Stimulated activated naive CD8-positive, alpha-beta T cell treated with anti-CD3 and anti-CD28 coated beads, Interleukin-15, amount 100 ng/mL, for 72 hours (primary cell): ENCODE results near the gene LOC128125822.
"Not testable (repeated sequence)": the region's sequence is repeated elsewhere in the genome, so short reads cannot be mapped to it uniquely, and the experiment has no call there.

ENCODE experiments used
- ATAC-seq: fragments of 150-1000 bp; cut with Tn5 transposase; 2 replicates; pipeline ENCODE4 v1.10.0; 2021; ENCODE audit warnings: mild to moderate bottlenecking, moderate library complexity
- DNase-seq, 2 donors: peaks; one replicate each; pipeline ENCODE4 v3.0.0; 2021 to 2022
- H3K27ac Mint-ChIP-seq, 2 donors: one replicate each; pipeline ENCODE4 v1.8.0; 2022; ENCODE audit warnings: mild to moderate bottlenecking in 2 of 2, mixed read lengths in 2 of 2, moderate library complexity in 2 of 2
- H3K27me3 Mint-ChIP-seq: one replicate; pipeline ENCODE4 v1.8.0; 2022; ENCODE audit warnings: mixed read lengths
- H3K4me1 Mint-ChIP-seq: one replicate; pipeline ENCODE4 v1.8.0; 2022; ENCODE audit warnings: mild to moderate bottlenecking, mixed read lengths
- H3K4me3 Mint-ChIP-seq, 2 donors: one replicate each; pipeline ENCODE4 v1.8.0; 2022; ENCODE audit warnings: mild to moderate bottlenecking in 2 of 2, mixed read lengths in 2 of 2, moderate library complexity in 1 of 2
- H3K9me3 Mint-ChIP-seq, 2 donors: one replicate each; pipeline ENCODE4 v1.8.0; 2022; ENCODE audit warnings: mixed read lengths in 2 of 2

The LOC128125822 gene

GRCh38 chr6:63572044-63572746 lies at the start of gene LOC128125822, which contains the start of gene PTP4A1:
TSS of gene LOC128125822 (plus strand) at chr6:63572480.
TSS of gene PTP4A1 (plus strand) at chr6:63572480. CDS start at chr6:63576881, 4,401 bp downstream.
- ATAC-seq (peak; percentile 94), DNase-seq (peak; percentile 94 to 97)
- Mint-ChIP-seq H3K4me1 (peaks cover 18% of the 10 kb centered on the region), H3K9me3 (no peaks in the 10 kb centered on the region), H3K4me3 (peak within 1 kb of the TSS; percentile 95), H3K27me3 (no peaks in the 10 kb centered on the region), H3K27ac (peak within 1 kb of the TSS; percentile 96 to 97)

GRCh38 chr6:63522911-63523287 lies 49.4 kb upstream of the LOC128125822 start:
- not testable (repeated sequence) for ATAC-seq, H3K27me3 Mint-ChIP-seq, H3K4me1 Mint-ChIP-seq, DNase-seq, H3K9me3 Mint-ChIP-seq, H3K4me3 Mint-ChIP-seq
- peak overlapping the region in 1 of 2 donors; percentile 65 for H3K27ac Mint-ChIP-seq

DNA sequence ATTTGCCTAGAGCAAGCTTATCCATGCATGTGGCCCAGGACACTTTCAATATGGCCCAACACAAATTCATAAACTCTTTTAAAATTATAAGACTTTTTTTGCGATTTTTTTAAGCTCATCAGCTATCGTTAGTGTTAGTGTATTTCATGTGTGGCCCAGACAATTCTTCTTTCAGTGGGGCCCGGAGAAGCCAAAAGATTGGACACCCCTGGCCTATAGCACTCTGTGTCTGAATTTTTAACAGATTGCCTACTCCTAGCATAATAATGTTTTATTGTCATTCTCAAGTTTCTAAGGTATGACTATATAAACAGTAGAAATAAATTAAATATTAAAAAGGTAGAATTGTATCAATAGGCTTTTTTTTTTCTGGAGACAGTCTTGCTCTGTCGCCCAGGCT lies 48.6 kb upstream of the LOC128125822 start:
- Mint-ChIP-seq H3K9me3 (no peaks in the 10 kb centered on the region), H3K4me1 (peaks cover 11% of the 10 kb centered on the region), H3K27me3 (no peaks in the 10 kb centered on the region), H3K4me3 (no peak overlapping the region), H3K27ac (no peak overlapping the region)
- no peak for DNase-seq
- no peak for ATAC-seq

DNA sequence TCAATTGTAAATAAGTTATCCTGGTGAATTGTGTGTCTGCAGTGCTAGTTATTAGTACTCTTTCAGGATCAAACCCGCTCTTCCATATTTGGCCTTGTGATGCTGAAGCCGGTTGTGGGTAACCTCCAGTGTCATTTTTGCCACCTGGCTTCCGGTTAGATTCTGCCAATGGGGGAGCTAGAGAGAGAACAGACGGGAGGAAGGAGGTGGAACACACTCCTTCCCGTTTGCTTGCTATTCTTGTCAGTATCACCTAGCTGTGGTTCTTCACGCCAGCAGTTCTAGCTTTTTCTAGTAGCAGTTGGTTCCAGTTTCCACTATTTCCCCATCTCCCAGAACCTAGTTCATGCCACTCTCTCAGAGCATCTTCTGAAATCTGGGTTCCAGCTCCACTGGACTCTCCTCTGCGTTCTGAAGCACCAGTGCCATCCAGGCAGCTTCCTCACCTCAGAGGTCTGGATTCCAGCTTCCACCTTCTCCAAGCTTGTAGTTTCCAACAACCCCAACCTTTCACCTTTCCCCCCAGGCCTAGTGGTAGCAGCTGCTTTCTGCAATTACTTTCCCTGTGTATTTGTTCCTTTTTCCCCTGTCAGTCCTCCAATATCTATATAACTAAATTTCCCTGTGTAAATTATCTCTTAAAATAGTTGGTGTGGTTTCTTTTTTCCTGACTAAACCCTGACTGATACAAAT lies 46.9 kb upstream of the LOC128125822 start:
- no peaks in the 10 kb centered on the region for H3K27me3 Mint-ChIP-seq
- DNase-seq (no peak), ATAC-seq (no peak)
- H3K27ac Mint-ChIP-seq = no peak overlapping the region
- no peak overlapping the region for H3K4me3 Mint-ChIP-seq
- H3K9me3 Mint-ChIP-seq = no peaks in the 10 kb centered on the region
- peaks cover 18% of the 10 kb centered on the region for H3K4me1 Mint-ChIP-seq

GRCh38 chr6:63526931-63527330 lies 45.3 kb upstream of the LOC128125822 start:
- Mint-ChIP-seq H3K27me3 (no peaks in the 10 kb centered on the region), H3K4me1 (peaks cover 18% of the 10 kb centered on the region), H3K27ac (no peak overlapping the region), H3K4me3 (no peak overlapping the region), H3K9me3 (no peaks in the 10 kb centered on the region)
- no peak for DNase-seq
- ATAC-seq = no peak

DNA sequence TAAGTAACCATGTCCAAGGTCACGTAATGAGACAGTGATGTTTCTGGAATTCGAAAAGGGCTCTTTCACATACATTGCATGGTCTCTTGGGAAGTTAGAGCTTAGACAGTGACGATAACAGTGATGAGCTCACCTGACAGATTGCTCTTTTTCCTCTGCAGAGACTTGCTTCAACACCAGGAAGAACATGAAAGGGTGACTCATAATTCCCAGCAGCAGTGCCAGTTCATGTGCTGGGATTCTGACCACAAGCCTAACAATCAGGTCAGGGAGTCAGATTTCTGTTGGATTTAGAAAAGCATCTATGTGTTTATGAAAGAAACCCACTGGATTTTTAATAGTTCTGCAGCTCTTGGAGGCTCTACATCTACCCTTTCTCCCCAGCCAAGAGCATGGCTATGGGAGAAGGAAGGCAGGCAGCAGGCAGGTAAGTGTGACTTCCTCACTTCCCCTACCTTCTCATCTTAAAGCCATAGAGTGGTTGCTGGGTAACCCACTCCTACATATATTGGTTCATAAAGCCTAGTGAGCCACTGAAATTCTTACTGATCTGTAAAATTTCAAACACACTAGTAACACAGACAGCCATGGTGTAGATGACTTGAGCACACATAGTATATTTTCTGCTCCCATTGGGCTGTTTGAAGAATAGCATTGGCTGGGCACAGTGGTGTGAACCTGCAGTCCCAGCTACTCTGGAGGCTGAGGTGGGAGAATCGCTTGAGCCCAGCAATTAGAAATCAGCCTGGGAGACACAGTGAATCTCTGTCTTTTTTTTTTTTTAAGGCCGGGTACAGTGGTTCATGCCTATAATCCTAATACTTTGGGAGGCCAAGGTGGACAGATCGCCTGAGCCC lies 44.4 kb upstream of the LOC128125822 start:
- no peak for DNase-seq
- Mint-ChIP-seq H3K27me3 (no peaks in the 10 kb centered on the region), H3K4me1 (peaks cover 18% of the 10 kb centered on the region), H3K4me3 (no peak overlapping the region), H3K27ac (no peak overlapping the region), H3K9me3 (no peaks in the 10 kb centered on the region)
- ATAC-seq = no peak

GRCh38 chr6:63529498-63529897 lies 42.8 kb upstream of the LOC128125822 start:
- Mint-ChIP-seq H3K4me3 (peak overlapping the region; percentile 64 to 72), H3K27ac (no peak overlapping the region), H3K27me3 (no peaks in the 10 kb centered on the region), H3K4me1 (peaks cover 18% of the 10 kb centered on the region), H3K9me3 (no peaks in the 10 kb centered on the region)
- DNase-seq (no peak), ATAC-seq (peak; percentile 82)

GRCh38 chr6:63530182-63530581 lies 42.1 kb upstream of the LOC128125822 start:
- no peaks in the 10 kb centered on the region for H3K27me3 Mint-ChIP-seq
- no peak overlapping the region for H3K4me3 Mint-ChIP-seq
- ATAC-seq (no peak), DNase-seq (no peak)
- no peaks in the 10 kb centered on the region for H3K9me3 Mint-ChIP-seq
- H3K27ac Mint-ChIP-seq = no peak overlapping the region
- peaks cover 17% of the 10 kb centered on the region for H3K4me1 Mint-ChIP-seq

- H3K4me1 Mint-ChIP-seq = peaks cover 11% of the 10 kb centered on the region
- DNase-seq (no peak), ATAC-seq (no peak)
- H3K27ac Mint-ChIP-seq = no peak overlapping the region
- H3K27me3 Mint-ChIP-seq = no peaks in the 10 kb centered on the region
- no peaks in the 10 kb centered on the region for H3K9me3 Mint-ChIP-seq
- no peak overlapping the region for H3K4me3 Mint-ChIP-seq
Measured at GRCh38 chr6:63530991-63531390, 41.3 kb upstream of the LOC128125822 start.

DNA sequence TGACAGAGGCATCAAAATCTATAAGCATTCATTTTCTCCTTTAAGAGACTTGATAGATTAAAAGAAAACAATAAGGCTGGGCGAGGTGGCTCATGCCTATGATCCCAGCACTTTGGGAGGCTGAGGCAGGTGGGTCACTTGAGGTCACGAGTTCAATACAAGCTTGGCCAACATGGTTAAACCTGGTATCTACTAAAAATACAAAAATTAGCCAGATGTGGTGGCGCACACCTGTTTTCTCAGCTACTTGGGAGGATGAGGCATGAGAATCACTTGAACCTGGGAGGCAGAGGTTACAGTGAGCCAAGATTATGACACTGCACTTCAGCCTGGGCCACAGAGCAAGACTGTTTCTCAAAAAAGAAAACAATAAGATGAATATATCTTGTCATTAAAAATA lies 39.3 kb upstream of the LOC128125822 start:
- Mint-ChIP-seq H3K27me3 (no peaks in the 10 kb centered on the region), H3K27ac (no peak overlapping the region), H3K9me3 (no peaks in the 10 kb centered on the region), H3K4me1 (peaks cover 11% of the 10 kb centered on the region), H3K4me3 (no peak overlapping the region)
- DNase-seq (no peak), ATAC-seq (no peak)

DNA sequence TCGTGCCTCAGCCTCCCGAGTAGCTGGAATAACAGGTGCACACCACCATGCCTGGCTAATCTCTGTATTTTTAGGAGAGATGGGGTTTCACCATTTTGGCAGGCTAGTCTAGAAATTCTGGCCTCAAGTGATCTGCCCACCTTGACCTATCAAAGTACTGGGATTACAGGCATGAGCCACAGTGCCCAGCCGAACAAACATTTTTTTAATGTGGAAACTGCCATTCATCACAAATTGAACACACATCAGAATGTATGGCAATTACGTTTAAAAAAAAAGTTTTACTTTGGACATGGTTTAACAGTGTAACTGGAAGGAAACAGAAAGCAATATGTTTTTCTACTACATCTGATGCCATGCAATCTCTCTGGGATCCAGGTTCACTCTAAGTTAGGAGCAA lies 38.3 kb upstream of the LOC128125822 start:
- DNase-seq (no peak), ATAC-seq (no peak)
- H3K27ac Mint-ChIP-seq = no peak overlapping the region
- no peaks in the 10 kb centered on the region for H3K9me3 Mint-ChIP-seq
- peaks cover 6% of the 10 kb centered on the region for H3K4me1 Mint-ChIP-seq
- H3K4me3 Mint-ChIP-seq = no peak overlapping the region
- H3K27me3 Mint-ChIP-seq = peaks cover under 1% of the 10 kb centered on the region

- H3K4me3 Mint-ChIP-seq = no peak overlapping the region
- ATAC-seq = no peak
- peaks cover 25% of the 10 kb centered on the region for H3K27me3 Mint-ChIP-seq
Measured at GRCh38 chr6:63537201-63537958, 34.9 kb upstream of the LOC128125822 start.

DNA sequence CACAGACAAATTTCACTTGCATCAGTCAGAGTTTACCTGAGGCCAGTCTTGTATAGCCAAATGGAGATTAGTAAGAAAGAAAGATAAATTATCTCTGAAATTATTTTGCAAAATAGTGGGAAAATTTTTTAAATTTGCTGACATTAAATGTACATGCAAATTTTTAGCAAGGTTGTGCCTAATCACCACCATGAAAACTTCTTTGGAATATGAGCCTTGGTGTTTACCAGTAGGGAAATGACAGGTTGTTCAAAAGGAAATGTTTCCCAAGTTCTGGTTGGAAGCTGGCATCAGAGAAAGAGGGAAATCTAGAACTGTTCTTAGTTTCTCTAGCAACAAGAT lies 34.4 kb upstream of the LOC128125822 start:
- DNase-seq (no peak), ATAC-seq (no peak)
- Mint-ChIP-seq H3K4me3 (no peak overlapping the region), H3K9me3 (peaks cover 0 to 4% of the 10 kb centered on the region in 2 donors), H3K27ac (no peak overlapping the region), H3K27me3 (peaks cover 30% of the 10 kb centered on the region), H3K4me1 (no peaks in the 10 kb centered on the region)

More at GRCh38 chr6:63537201-63537958, 34.9 kb upstream of the LOC128125822 start:
- Mint-ChIP-seq H3K27ac (no peak overlapping the region), H3K9me3 (peaks cover 0 to 4% of the 10 kb centered on the region in 2 donors), H3K4me1 (no peaks in the 10 kb centered on the region)
- DNase-seq = no peak

GRCh38 chr6:63538550-63538949 lies 33.7 kb upstream of the LOC128125822 start:
- H3K4me1 Mint-ChIP-seq = no peaks in the 10 kb centered on the region
- peaks cover 34% of the 10 kb centered on the region for H3K27me3 Mint-ChIP-seq
- DNase-seq (no peak), ATAC-seq (no peak)
- H3K27ac Mint-ChIP-seq = no peak overlapping the region
- H3K4me3 Mint-ChIP-seq = no peak overlapping the region
- H3K9me3 Mint-ChIP-seq = peaks cover 0 to 4% of the 10 kb centered on the region in 2 donors

- no peak overlapping the region for H3K4me3 Mint-ChIP-seq
- DNase-seq (no peak), ATAC-seq (no peak)
- no peaks in the 10 kb centered on the region for H3K4me1 Mint-ChIP-seq
- H3K27me3 Mint-ChIP-seq = peaks cover 39% of the 10 kb centered on the region
- no peak overlapping the region for H3K27ac Mint-ChIP-seq
- peaks cover 0 to 4% of the 10 kb centered on the region in 2 donors for H3K9me3 Mint-ChIP-seq
Measured at GRCh38 chr6:63543001-63543400, 29.3 kb upstream of the LOC128125822 start.
